ENCODE results near the gene INSYN1. TPM values are rescaled to one million over a fixed set of nuclear protein-coding genes. Genes with fewer than 3 reads are reported as not detected.
A peak's percentile ranks its signal among the peaks of the same experiment; 100 is the strongest.
"Not testable (repeated sequence)": the region's sequence is repeated elsewhere in the genome, so short reads cannot be mapped to it uniquely, and the experiment has no call there.

Gene INSYN1
- total RNA-seq, 1 experiment from 2014 or later: not detected

GRCh38 chr15:73799466-73799865, 46.3 kb upstream of the INSYN1 start:
- DNase-seq (ENCODE audit: unreplicated experiment): no peak
- no peaks in the 10 kb centered on the region for H3K36me3 Mint-ChIP-seq (ENCODE audit: insufficient read depth, unreplicated experiment)
- peaks cover 22% of the 10 kb centered on the region for H3K4me1 Mint-ChIP-seq (ENCODE audit: insufficient read depth, unreplicated experiment)
- intact Hi-C loops (cut with micrococcal nuclease): no loop called here
- no peaks in the 10 kb centered on the region for H3K27me3 Mint-ChIP-seq (ENCODE audit: insufficient read depth, unreplicated experiment)
- no peak overlapping the region for H3K27ac Mint-ChIP-seq (ENCODE audit: low read depth, unreplicated experiment)
- POLR2A ChIA-PET: no interaction called here
- H3K9me3 Mint-ChIP-seq (ENCODE audit: unreplicated experiment): no peaks in the 10 kb centered on the region
- CTCF ChIA-PET: no interaction called here
- no peak for TF ChIP-seq CTCF (IDR thresholded peaks at IDR 0.05; ENCODE audit: unreplicated experiment)
- H3K4me3 Mint-ChIP-seq (ENCODE audit: unreplicated experiment): no peak overlapping the region
- no TSS peak for BruUV-seq (replicated peaks)

GRCh38 chr15:73797366-73798158, 44.4 kb upstream of the INSYN1 start:
- Mint-ChIP-seq H3K9me3 (ENCODE audit: unreplicated experiment) (no peaks in the 10 kb centered on the region), H3K36me3 (ENCODE audit: insufficient read depth, unreplicated experiment) (no peaks in the 10 kb centered on the region), H3K27me3 (ENCODE audit: insufficient read depth, unreplicated experiment) (no peaks in the 10 kb centered on the region), H3K27ac (ENCODE audit: low read depth, unreplicated experiment) (no peak overlapping the region), H3K4me3 (ENCODE audit: unreplicated experiment) (no peak overlapping the region), H3K4me1 (ENCODE audit: insufficient read depth, unreplicated experiment) (peaks cover 22% of the 10 kb centered on the region)
- no peak for DNase-seq (ENCODE audit: unreplicated experiment)
- POLR2A ChIA-PET: no interaction called here
- TF ChIP-seq CTCF (IDR thresholded peaks at IDR 0.05; ENCODE audit: unreplicated experiment): no peak
- intact Hi-C loops (cut with micrococcal nuclease): no loop called here
- CTCF ChIA-PET: interaction anchor here (0.6 kb wide), 1 partner anchor 252 kb away, joined by 3 read pairs; no protein-coding TSS in a partner anchor
- no TSS peak for BruUV-seq (replicated peaks)

DNA sequence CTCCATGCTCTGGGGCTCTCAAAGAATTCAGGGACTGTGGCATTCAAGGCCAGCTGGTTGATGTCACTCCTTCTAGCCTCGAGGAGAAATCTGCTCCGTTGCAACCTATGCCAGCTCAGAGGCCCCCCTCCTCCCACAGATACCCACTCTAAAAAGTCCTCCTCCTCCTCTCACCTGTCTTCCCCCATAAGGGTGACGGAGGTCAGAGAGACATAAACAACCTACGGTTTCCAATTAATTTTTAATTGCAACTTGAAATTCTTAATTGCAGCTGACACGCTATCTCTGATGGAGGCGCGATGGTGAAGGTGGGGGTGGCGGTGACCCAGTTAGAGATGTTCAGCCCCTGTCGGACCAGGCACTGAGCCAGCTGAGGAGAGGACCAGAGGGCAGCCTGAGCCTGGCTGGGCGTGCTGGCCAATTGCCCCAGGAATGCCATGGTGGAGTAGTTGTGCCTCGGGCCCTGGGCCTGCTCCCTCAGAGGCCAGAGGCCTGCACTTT, 43.2 kb upstream of the INSYN1 start:
- no peak for TF ChIP-seq CTCF (IDR thresholded peaks at IDR 0.05; ENCODE audit: unreplicated experiment)
- no peak for DNase-seq (ENCODE audit: unreplicated experiment)
- ChIA-PET CTCF (no interaction called here), POLR2A (interaction anchor here (0.6 kb wide), 1 partner anchor 306 kb away, joined by 3 read pairs; no protein-coding TSS in a partner anchor)
- Mint-ChIP-seq H3K27me3 (ENCODE audit: insufficient read depth, unreplicated experiment) (no peaks in the 10 kb centered on the region), H3K27ac (ENCODE audit: low read depth, unreplicated experiment) (no peak overlapping the region), H3K4me3 (ENCODE audit: unreplicated experiment) (no peak overlapping the region), H3K9me3 (ENCODE audit: unreplicated experiment) (no peaks in the 10 kb centered on the region), H3K4me1 (ENCODE audit: insufficient read depth, unreplicated experiment) (peaks cover 18% of the 10 kb centered on the region), H3K36me3 (ENCODE audit: insufficient read depth, unreplicated experiment) (no peaks in the 10 kb centered on the region)
- no TSS peak for BruUV-seq (replicated peaks)
- intact Hi-C loops (cut with micrococcal nuclease): no loop called here

DNA sequence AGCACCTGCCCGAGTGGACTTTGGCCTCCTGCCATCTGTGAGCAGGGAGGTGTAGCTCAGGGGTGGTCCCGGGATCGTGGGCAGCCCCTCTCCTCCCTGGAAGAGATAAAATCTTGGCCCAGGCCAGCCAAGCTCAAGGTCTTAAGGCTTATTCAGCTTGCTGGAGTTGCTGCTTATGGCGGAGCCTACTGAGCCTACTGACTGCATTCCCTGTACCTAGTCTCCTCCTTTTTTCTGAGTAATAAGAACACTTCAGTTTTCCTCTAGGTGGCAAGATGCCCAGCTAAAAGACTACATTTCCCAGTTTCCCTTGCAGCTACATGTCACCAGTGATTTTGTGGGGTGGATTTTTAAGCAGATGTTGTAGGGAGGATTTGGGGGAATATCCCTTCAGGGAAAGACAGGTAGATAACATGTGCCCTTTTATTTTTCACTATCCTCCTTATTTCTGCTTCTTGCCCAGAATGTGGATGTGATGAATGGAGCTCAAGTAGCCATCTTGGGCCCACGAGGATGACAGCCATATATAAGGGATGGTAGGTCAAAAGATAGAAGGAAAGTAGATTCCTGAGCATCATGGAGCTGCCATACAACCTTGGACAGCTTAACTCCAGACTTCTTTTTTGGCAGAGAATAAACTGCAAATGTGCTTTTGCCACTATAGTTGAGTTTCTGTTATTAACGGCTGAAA, 41.4 kb upstream of the INSYN1 start:
- Mint-ChIP-seq H3K9me3 (ENCODE audit: unreplicated experiment) (no peaks in the 10 kb centered on the region), H3K36me3 (ENCODE audit: insufficient read depth, unreplicated experiment) (no peaks in the 10 kb centered on the region), H3K4me3 (ENCODE audit: unreplicated experiment) (no peak overlapping the region), H3K27me3 (ENCODE audit: insufficient read depth, unreplicated experiment) (no peaks in the 10 kb centered on the region), H3K4me1 (ENCODE audit: insufficient read depth, unreplicated experiment) (no peaks in the 10 kb centered on the region), H3K27ac (ENCODE audit: low read depth, unreplicated experiment) (no peak overlapping the region)
- ChIA-PET CTCF (interaction anchor here (0.6 kb wide), 2 partner anchors 39 to 542 kb away, joined by 3 read pairs; no protein-coding TSS in a partner anchor), POLR2A (no interaction called here)
- DNase-seq (ENCODE audit: unreplicated experiment): peak; percentile 32
- no peak for TF ChIP-seq CTCF (IDR thresholded peaks at IDR 0.05; ENCODE audit: unreplicated experiment)
- BruUV-seq (replicated peaks): no TSS peak
- intact Hi-C loops (cut with micrococcal nuclease): no loop called here

GRCh38 chr15:73792899-73793541, 39.9 kb upstream of the INSYN1 start:
- ChIA-PET CTCF (interaction anchor here (0.7 kb wide), 2 partner anchors 11 to 34 kb away, joined by 3 to 4 read pairs; no protein-coding TSS in a partner anchor), POLR2A (interaction anchor here (0.5 kb wide), 1 partner anchor 266 kb away, joined by 3 read pairs; no protein-coding TSS in a partner anchor)
- H3K4me1 Mint-ChIP-seq (ENCODE audit: insufficient read depth, unreplicated experiment); H3K27me3 Mint-ChIP-seq (ENCODE audit: insufficient read depth, unreplicated experiment); DNase-seq (ENCODE audit: unreplicated experiment); H3K27ac Mint-ChIP-seq (ENCODE audit: low read depth, unreplicated experiment); intact Hi-C loops (cut with micrococcal nuclease); H3K36me3 Mint-ChIP-seq (ENCODE audit: insufficient read depth, unreplicated experiment); BruUV-seq (replicated peaks); H3K9me3 Mint-ChIP-seq (ENCODE audit: unreplicated experiment); H3K4me3 Mint-ChIP-seq (ENCODE audit: unreplicated experiment): not testable (repeated sequence)

Measured in MCF 10A (cell line).